K562 (cell line): ENCODE data around the gene ANKRD61. TPM values are rescaled to one million over a fixed set of nuclear protein-coding genes. Genes with fewer than 3 reads are reported as not detected.

ENCODE experiments used
- JUN ChIP-seq, 2 experiments: sonication (generic) in 1 of 2; formaldehyde crosslinking in 1 of 2; IDR thresholded peaks; 2 replicates each; pipeline versions ENCODE4 v1.6.1 to v1.8.0; 2012 to 2022; ENCODE audit warnings: borderline replicate concordance in 2 of 2, mild to moderate bottlenecking in 2 of 2, improper control_type of control experiment in 1 of 2, low read depth in 1 of 2, low read length in 1 of 2, missing genetic modification reagents in 1 of 2
- RAD51 ChIP-seq: fragments of 450-650 bp; IDR thresholded peaks from 2 replicates; pipeline ENCODE4 v1.7.1; 2016; ENCODE audit warnings: low read depth, mild to moderate bottlenecking, borderline replicate concordance
- RREB1 ChIP-seq: fragments of 250-450 bp; sonication (Bioruptor Pico); IDR thresholded peaks from 2 replicates; pipeline ENCODE4 v1.4.0; 2020
- ZNF41 ChIP-seq: fragments of 250-450 bp; sonication (Bioruptor Pico); conservative IDR thresholded peaks from 2 replicates; pipeline ENCODE4 v1.4.0; 2020; ENCODE audit warnings: mild to moderate bottlenecking
- polyA plus RNA-seq, 8 experiments: library from polyadenylated mRNA; depleted of rRNA in 4 of 8; stranded (reverse) in 5 of 8; unstranded in 3 of 8; fragments of >200 nt; fragmentation: Nextera tagmentation in 2 of 8; fragmentation: Illumina TruSeq in 1 of 8; extraction: Ambion mirVana in 2 of 8; extraction: Trizol in 1 of 8; gene quantifications; 2 replicates each; pipeline versions ENCODE4 v1.2.1 to v1.2.3, GENCODE V29; 2011 to 2014; ENCODE audit warnings: inconsistent platforms in 1 of 8, missing spikeins in 1 of 8
- total RNA-seq, 7 experiments: library from RNA; depleted of rRNA in 6 of 7; stranded (reverse); fragments of >200 nt in 6 of 7; fragmentation: Illumina TruSeq in 2 of 7; extraction: Trizol in 2 of 7; gene quantifications; 2 replicates each; pipeline versions ENCODE4 v1.2.1 to v1.2.3, GENCODE V29; 2011 to 2021; ENCODE audit warnings: low replicate concordance in 1 of 7

Gene ANKRD61
- total and polyA plus RNA-seq, 9 of the 15 experiments (the other 6 are each of a cell fraction or from before 2014, with no cell fraction given) = 0.08 to 0.11 (median 0.09) TPM; not detected in 5

DNA sequence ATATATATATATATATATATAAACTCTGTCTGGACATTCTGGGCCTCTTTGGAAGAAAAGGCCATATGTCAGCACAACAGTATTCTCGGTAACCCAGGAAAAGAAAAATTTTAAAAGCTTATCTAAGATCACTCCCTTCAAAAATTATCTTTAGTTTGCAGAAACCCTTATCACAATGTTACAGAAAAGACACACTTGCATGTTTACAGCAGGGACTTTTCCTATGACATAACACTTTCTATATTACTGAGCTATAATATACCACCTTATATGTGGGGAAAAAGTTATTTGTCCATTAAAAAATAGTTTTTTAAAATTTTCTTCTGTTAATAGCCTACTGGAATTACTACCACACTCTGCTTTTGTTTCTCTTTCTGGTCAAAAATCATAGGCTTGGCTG, 25.4 kb downstream of the ANKRD61 start (continued):
- no peak for TF ChIP-seq RREB1
- TF ChIP-seq JUN (IDR thresholded peaks at IDR 0.05; ENCODE audit: borderline replicate concordance, low read depth, low read length) = 0 out of 2 replicates have a peak, but pooled peaks have one; percentile 9
- no peak for TF ChIP-seq JUN (CRISPR knock-in tag; IDR thresholded peaks at IDR 0.05; ENCODE audit: borderline replicate concordance)
- no peak for TF ChIP-seq RAD51
- no peak for TF ChIP-seq ZNF41 (CRISPR knock-in tag)
